ENCODE results near the gene FCER1G. TPM values are rescaled to one million over a fixed set of nuclear protein-coding genes. Genes with fewer than 3 reads are reported as not detected.

The FCER1G gene
- total and polyA plus RNA-seq, 2 donors (not counting 3 experiments of a cell fraction or from before 2014, with no cell fraction given), result 1.1 to 1.6 TPM

- H4K20me1 ChIP-seq (replicated peaks; ENCODE audit: control insufficient read depth, extremely low read depth, insufficient read depth, low read length), result no peaks in the 10 kb centered on the region
- BruUV-seq (replicated peaks), result no TSS peak
- H3K27me3 ChIP-seq (ENCODE audit: control insufficient read depth in 2 of 2, insufficient read depth in 2 of 2, low read length in 2 of 2), result no peaks in the 10 kb centered on the region
- H3K36me3 ChIP-seq (ENCODE audit: control insufficient read depth in 2 of 2, extremely low read depth in 1 of 2, insufficient read depth in 2 of 2, low read length in 2 of 2), result no peaks in the 10 kb centered on the region
- H3K9me3 ChIP-seq (replicated peaks; ENCODE audit: control insufficient read depth, insufficient read depth, low read length), result no peaks in the 10 kb centered on the region
- H3K9ac ChIP-seq (replicated peaks; ENCODE audit: extremely low read depth, insufficient read depth, low read length), result no peak overlapping the region
- ChIA-PET POLR2A (interaction anchor here (0.7 kb wide), 1 partner anchor 139 kb away, joined by 3 read pairs; no protein-coding TSS in a partner anchor), CTCF (interaction anchor here (0.6 to 1.5 kb wide), 2 partner anchors 15 to 32 kb away, joined by 4 read pairs; no protein-coding TSS in a partner anchor)
- peak; percentile 99 for DNase-seq (ENCODE audit: low read depth, low spot score)
- H2AFZ ChIP-seq (ENCODE audit: low read depth, low read length), result peak overlapping the region; percentile 45
- H3K9me1 ChIP-seq (replicated peaks; ENCODE audit: control insufficient read depth, extremely low read depth, insufficient read depth, low read length), result no peaks in the 10 kb centered on the region
- intact Hi-C loops (cut with micrococcal nuclease), result loop anchor here (1.0 to 2.0 kb wide), 2 partner anchors 15 to 40 kb away; no protein-coding TSS in a partner anchor
- peak overlapping the region; percentile 48 for H3K27ac ChIP-seq (ENCODE audit: insufficient read depth, low read depth, low read length)
- peaks cover 28% of the 10 kb centered on the region for H3K4me1 ChIP-seq (ENCODE audit: control insufficient read depth, extremely low read depth, insufficient read depth, low read length)
- dilution Hi-C loops (cut with MboI; ENCODE audit: extremely low pct_ligation_motif_present, low sequenced_read_pairs), result no loop called here
- H3K79me2 ChIP-seq (ENCODE audit: control insufficient read depth, insufficient read depth, low read length), result no peaks in the 10 kb centered on the region
- H3K4me3 ChIP-seq (replicated peaks in 1 of 3; ENCODE audit: insufficient read depth in 1 of 3, low read depth in 1 of 3, low read length in 3 of 3), result no peak overlapping the region
- FAIRE-seq, result peak; percentile 93
- peak overlapping the region; percentile 56 for H3K4me2 ChIP-seq (ENCODE audit: insufficient read depth, low read length)
- peak; percentile 37 for TF ChIP-seq POLR2A (IDR thresholded peaks at IDR 0.05; ENCODE audit: low read depth, low read length)
- peak; percentile 81 for TF ChIP-seq MAX (IDR thresholded peaks at IDR 0.05; ENCODE audit: insufficient read depth, insufficient read length)
- peak; percentile 79 for TF ChIP-seq POLR2AphosphoS5 (IDR thresholded peaks at IDR 0.05; ENCODE audit: insufficient read depth, low read depth, low read length)
- peak; percentile 18 for TF ChIP-seq JUN (IDR thresholded peaks at IDR 0.05; ENCODE audit: borderline replicate concordance, insufficient read depth, insufficient read length, low read depth)
- TF ChIP-seq MYC (IDR thresholded peaks at IDR 0.05; ENCODE audit: low read depth, low read length), result no peak
- TF ChIP-seq FOS (IDR thresholded peaks at IDR 0.05; ENCODE audit: borderline replicate concordance, insufficient read depth, low read length), result no peak
- TF ChIP-seq, protein P1, sequence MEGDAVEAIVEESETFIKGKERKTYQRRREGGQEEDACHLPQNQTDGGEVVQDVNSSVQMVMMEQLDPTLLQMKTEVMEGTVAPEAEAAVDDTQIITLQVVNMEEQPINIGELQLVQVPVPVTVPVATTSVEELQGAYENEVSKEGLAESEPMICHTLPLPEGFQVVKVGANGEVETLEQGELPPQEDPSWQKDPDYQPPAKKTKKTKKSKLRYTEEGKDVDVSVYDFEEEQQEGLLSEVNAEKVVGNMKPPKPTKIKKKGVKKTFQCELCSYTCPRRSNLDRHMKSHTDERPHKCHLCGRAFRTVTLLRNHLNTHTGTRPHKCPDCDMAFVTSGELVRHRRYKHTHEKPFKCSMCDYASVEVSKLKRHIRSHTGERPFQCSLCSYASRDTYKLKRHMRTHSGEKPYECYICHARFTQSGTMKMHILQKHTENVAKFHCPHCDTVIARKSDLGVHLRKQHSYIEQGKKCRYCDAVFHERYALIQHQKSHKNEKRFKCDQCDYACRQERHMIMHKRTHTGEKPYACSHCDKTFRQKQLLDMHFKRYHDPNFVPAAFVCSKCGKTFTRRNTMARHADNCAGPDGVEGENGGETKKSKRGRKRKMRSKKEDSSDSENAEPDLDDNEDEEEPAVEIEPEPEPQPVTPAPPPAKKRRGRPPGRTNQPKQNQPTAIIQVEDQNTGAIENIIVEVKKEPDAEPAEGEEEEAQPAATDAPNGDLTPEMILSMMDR (IDR thresholded peaks at IDR 0.05; ENCODE audit: extremely low read depth in 1 of 2, insufficient read depth in 1 of 2, low read depth in 1 of 2, low read length in 2 of 2), result no peak
- TF ChIP-seq GATA2 (IDR thresholded peaks at IDR 0.05; ENCODE audit: insufficient read depth, insufficient read length, low read depth, low read length), result peak; percentile 44
Observed at GRCh38 chr1:161185282-161185682, 29.8 kb upstream of the FCER1G start.

Measured in endothelial cell of umbilical vein (primary cell).